ENCODE measurements around the gene C1orf159.

C1orf159 gene

GRCh38 chr1:1132042-1132950 lies 16.4 kb upstream of the C1orf159 start:
- DNase-seq (ENCODE audit: low read depth), result no peak
- no peak for TF ChIP-seq CTCF (IDR thresholded peaks at IDR 0.05; ENCODE audit: insufficient read depth, low read depth, low read length, missing control alignments)
- no peak overlapping the region for H3K4me3 ChIP-seq (ENCODE audit: low read length)

- DNase-seq (ENCODE audit: low read depth), result no peak
- TF ChIP-seq CTCF (IDR thresholded peaks at IDR 0.05; ENCODE audit: insufficient read depth, low read depth, low read length, missing control alignments), result no peak
Measured at GRCh38 chr1:1130206-1131120, 14.6 kb upstream of the C1orf159 start.

GRCh38 chr1:1129381-1129821 lies 13.5 kb upstream of the C1orf159 start:
- DNase-seq (ENCODE audit: low read depth), result no peak
- TF ChIP-seq CTCF (IDR thresholded peaks at IDR 0.05; ENCODE audit: insufficient read depth, low read depth, low read length, missing control alignments), result no peak
- no peak overlapping the region for H3K4me3 ChIP-seq (ENCODE audit: low read length)

More at GRCh38 chr1:1130206-1131120, 14.6 kb upstream of the C1orf159 start:
- H3K4me3 ChIP-seq (ENCODE audit: low read length), result no peak overlapping the region

GRCh38 chr1:1128454-1129139 lies 12.7 kb upstream of the C1orf159 start:
- no peak for TF ChIP-seq CTCF (IDR thresholded peaks at IDR 0.05; ENCODE audit: insufficient read depth, low read depth, low read length, missing control alignments)
- no peak overlapping the region for H3K4me3 ChIP-seq (ENCODE audit: low read length)
- DNase-seq (ENCODE audit: low read depth), result no peak

GRCh38 chr1:1127551-1128451 lies 11.9 kb upstream of the C1orf159 start:
- TF ChIP-seq CTCF (IDR thresholded peaks at IDR 0.05; ENCODE audit: insufficient read depth, low read depth, low read length, missing control alignments), result no peak
- no peak overlapping the region for H3K4me3 ChIP-seq (ENCODE audit: low read length)
- no peak for DNase-seq (ENCODE audit: low read depth)

GRCh38 chr1:1125945-1126344 lies 10.1 kb upstream of the C1orf159 start:
- DNase-seq (ENCODE audit: low read depth), result no peak
- no peak for TF ChIP-seq CTCF (IDR thresholded peaks at IDR 0.05; ENCODE audit: insufficient read depth, low read depth, low read length, missing control alignments)
- H3K4me3 ChIP-seq (ENCODE audit: low read length), result no peak overlapping the region

All from epithelial cell of esophagus (primary cell).